Measurements from ENCODE around the gene ADAM11. TPM values are rescaled to one million over a fixed set of nuclear protein-coding genes. Genes with fewer than 3 reads are reported as not detected.
A peak's percentile ranks its signal among the peaks of the same experiment; 100 is the strongest.

The ADAM11 gene
- total RNA-seq, 2 donors from 2014 or later = 0.56 to 1.6 TPM

DNA sequence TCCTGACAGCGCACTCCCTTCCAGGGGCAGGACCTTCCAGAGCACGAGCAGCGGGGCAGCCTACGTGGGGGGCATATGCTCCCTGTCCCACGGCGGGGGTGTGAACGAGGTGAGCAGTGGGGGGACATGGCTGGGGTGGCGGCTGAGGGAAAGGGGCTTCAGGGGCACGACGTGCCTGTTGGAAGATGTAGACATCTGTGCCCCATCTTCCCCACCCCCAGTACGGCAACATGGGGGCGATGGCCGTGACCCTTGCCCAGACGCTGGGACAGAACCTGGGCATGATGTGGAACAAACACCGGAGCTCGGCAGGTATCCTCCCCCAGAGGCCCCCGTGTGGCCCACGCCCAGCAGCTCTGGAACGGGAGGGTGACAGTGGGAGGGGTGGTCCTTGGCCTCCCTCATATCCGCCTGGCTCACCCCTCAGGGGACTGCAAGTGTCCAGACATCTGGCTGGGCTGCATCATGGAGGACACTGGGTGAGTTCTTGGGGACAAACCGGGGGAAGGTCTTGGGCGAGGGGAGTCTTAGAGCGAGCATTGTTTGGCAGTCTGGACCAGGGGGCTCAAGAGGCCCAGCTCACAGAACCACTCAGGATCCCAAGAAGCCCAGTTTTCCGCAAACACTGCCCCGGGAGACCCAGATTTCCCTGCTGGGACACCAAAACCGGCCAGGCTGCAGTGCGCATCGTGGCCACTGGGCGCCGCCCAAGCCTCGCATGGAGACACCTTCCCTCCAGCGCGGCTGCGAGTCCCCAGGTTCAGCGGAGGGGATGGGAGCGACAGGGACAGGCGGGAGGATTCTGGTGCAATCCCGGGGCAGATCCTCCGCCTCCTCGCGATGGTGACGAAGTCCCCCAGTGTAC, 15.7 kb downstream of the ADAM11 start:
- Mint-ChIP-seq H3K27ac (no peak overlapping the region), H3K27me3 (ENCODE audit: low read depth) (peaks cover 11% of the 10 kb centered on the region), H3K36me3 (ENCODE audit: insufficient read depth in 2 of 2) (no peaks in the 10 kb centered on the region), H3K4me1 (ENCODE audit: low read depth) (peaks cover 24% of the 10 kb centered on the region), H3K9me3 (no peaks in the 10 kb centered on the region), H3K4me3 (peak overlapping the region; percentile 80 to 84)
- ATAC-seq (replicated peaks in 1 of 2) = peak; percentile 48 to 50
- DNase-seq = peak; percentile 91 to 92

DNA sequence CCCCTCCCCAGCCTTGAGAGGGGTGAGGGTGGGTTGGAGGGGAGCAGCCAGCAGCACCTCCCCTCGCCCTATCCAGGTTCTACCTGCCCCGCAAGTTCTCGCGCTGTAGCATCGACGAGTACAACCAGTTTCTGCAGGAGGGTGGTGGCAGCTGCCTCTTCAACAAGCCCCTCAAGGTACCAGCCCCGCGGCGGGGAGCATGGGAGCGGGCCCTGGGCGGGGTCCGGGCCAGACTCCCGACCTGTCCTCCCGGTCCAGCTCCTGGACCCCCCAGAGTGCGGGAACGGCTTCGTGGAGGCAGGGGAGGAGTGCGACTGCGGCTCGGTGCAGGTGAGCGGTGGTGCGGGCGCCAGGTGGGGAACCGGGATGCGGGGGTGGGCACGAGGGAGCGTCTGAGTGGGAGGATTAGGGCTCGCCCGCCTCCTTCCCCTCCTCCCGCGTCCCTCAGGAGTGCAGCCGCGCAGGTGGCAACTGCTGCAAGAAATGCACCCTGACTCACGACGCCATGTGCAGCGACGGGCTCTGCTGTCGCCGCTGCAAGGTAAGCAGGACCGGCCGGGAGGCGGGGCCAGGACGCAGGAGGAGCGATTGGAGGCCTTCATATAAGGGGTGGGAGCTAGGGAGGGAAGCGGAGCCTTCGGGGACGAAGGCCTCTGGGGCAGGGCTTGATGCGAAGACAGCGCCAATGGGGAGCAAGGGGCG, 16.5 kb downstream of the ADAM11 start:
- Mint-ChIP-seq H3K27me3 (ENCODE audit: low read depth) (peaks cover 11% of the 10 kb centered on the region), H3K36me3 (ENCODE audit: insufficient read depth in 2 of 2) (no peaks in the 10 kb centered on the region), H3K4me1 (ENCODE audit: low read depth) (peaks cover 26% of the 10 kb centered on the region), H3K9me3 (no peaks in the 10 kb centered on the region), H3K4me3 (peak overlapping the region; percentile 80 to 84), H3K27ac (no peak overlapping the region)
- DNase-seq = peak in 1 of 2 donors; percentile 98
- ATAC-seq (replicated peaks in 1 of 2) = peak; percentile 94 to 95

DNA sequence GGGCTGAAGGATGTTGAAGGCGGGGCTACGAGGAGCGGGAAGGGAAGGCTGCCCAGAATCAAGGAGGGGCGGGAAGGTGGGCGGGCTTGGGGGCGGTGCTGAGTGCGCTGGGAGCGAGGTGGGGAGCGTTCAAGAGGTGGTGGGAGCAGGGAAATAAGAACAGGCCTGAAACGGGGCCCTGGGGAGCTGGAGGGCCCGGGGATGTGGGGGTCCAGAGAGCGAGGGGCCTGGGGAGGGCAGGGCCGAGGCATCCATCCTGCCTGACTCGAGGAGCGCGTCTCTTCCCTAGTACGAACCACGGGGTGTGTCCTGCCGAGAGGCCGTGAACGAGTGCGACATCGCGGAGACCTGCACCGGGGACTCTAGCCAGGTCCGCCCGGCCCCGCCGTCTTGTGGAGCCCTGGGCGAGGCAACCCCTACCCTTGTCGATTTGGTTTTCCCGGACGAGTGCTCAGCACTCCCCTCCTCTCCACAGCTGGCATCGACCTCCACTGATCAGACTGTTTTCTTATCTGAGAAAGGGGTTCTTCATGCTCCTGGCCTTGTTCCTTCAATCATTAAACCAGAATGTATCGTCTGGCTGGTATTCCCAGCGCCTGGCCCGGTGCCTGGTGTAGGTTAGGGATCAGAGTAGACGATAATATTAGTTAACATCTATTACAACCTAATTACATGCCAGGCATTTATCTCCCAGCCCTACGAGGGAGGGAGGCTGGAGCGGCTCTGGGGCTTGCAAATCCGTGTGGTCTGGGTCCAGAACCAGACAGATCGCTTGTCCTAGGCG, 17.2 kb downstream of the ADAM11 start:
- peak; percentile 17 to 19 for ATAC-seq (replicated peaks in 1 of 2)
- H3K36me3 Mint-ChIP-seq (ENCODE audit: insufficient read depth in 2 of 2) = no peaks in the 10 kb centered on the region
- H3K27me3 Mint-ChIP-seq (ENCODE audit: low read depth) = peaks cover 11% of the 10 kb centered on the region
- H3K27ac Mint-ChIP-seq = no peak overlapping the region
- peak overlapping the region; percentile 80 to 84 for H3K4me3 Mint-ChIP-seq
- peaks cover 26% of the 10 kb centered on the region for H3K4me1 Mint-ChIP-seq (ENCODE audit: low read depth)
- no peaks in the 10 kb centered on the region for H3K9me3 Mint-ChIP-seq
- peak in 1 of 2 donors; percentile 95 for DNase-seq

DNA sequence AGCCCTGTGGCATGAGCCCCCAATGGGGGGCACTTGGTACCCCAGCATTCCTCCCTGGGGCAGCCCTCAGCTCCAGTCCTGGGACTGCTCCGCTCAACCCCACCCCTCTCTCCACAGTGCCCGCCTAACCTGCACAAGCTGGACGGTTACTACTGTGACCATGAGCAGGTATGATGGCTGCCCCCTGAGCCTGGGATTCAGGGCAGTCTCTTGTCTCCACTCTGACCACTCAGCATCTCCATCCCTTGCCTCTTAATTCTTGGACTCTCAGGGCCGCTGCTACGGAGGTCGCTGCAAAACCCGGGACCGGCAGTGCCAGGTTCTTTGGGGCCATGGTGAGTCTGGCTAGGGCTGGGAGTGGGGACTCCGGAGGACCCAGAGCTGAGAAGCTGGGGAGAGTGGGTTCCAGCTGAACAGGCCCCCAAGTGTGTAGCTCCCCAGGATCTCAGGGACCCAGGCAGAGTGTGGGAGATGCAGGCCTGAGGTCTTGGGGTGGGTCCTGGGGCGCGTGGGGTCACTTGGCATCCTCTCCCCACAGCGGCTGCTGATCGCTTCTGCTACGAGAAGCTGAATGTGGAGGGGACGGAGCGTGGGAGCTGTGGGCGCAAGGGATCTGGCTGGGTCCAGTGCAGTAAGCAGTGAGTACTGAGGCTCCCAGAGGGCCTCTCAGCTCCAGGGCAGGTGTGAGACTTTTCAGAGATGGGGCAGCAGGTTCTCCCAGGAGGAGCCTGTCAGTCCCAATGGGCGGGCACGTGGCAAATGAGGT, 18.0 kb downstream of the ADAM11 start:
- no peak for ATAC-seq (replicated peaks in 1 of 2)
- Mint-ChIP-seq H3K27me3 (ENCODE audit: low read depth) (peaks cover 11% of the 10 kb centered on the region), H3K9me3 (no peaks in the 10 kb centered on the region), H3K4me1 (ENCODE audit: low read depth) (peaks cover 26% of the 10 kb centered on the region), H3K27ac (no peak overlapping the region), H3K36me3 (ENCODE audit: insufficient read depth in 2 of 2) (no peaks in the 10 kb centered on the region), H3K4me3 (peak overlapping the region; percentile 80 to 84)
- DNase-seq = no peak

DNA sequence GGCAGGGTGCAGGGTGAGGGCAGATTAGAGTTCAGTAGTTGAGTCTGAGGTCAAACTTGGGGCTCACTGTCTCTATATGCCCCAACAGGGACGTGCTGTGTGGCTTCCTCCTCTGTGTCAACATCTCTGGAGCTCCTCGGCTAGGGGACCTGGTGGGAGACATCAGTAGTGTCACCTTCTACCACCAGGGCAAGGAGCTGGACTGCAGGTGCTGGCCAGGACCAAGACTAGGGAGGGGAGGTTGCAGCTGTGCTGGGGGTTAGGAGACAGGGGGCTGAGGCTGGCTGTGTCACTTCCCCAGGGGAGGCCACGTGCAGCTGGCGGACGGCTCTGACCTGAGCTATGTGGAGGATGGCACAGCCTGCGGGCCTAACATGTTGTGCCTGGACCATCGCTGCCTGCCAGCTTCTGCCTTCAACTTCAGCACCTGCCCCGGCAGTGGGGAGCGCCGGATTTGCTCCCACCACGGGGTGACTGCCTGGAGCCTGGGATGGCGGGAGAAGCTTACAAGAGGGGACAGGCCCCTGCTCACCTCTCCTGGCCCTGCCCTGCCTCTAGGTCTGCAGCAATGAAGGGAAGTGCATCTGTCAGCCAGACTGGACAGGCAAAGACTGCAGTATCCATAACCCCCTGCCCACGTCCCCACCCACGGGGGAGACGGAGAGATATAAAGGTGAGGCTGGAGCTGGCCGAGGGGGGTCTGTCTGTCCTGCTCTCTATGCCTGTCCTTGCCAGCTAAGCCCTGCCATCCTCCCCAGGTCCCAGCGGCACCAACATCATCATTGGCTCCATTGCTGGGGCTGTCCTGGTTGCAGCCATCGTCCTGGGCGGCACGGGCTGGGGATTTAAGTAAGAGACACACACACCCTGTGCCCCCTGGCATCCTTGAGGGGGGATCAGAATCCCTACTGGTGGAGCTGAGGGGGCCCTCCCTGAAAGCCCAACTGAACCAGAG, 18.9 kb downstream of the ADAM11 start:
- peaks cover 26% of the 10 kb centered on the region for H3K4me1 Mint-ChIP-seq (ENCODE audit: low read depth)
- H3K27ac Mint-ChIP-seq = no peak overlapping the region
- DNase-seq (no peak), ATAC-seq (replicated peaks in 1 of 2) (no peak)
- H3K36me3 Mint-ChIP-seq (ENCODE audit: insufficient read depth in 2 of 2) = no peaks in the 10 kb centered on the region
- no peaks in the 10 kb centered on the region for H3K9me3 Mint-ChIP-seq
- no peak overlapping the region for H3K4me3 Mint-ChIP-seq
- peaks cover 11% of the 10 kb centered on the region for H3K27me3 Mint-ChIP-seq (ENCODE audit: low read depth)

DNA sequence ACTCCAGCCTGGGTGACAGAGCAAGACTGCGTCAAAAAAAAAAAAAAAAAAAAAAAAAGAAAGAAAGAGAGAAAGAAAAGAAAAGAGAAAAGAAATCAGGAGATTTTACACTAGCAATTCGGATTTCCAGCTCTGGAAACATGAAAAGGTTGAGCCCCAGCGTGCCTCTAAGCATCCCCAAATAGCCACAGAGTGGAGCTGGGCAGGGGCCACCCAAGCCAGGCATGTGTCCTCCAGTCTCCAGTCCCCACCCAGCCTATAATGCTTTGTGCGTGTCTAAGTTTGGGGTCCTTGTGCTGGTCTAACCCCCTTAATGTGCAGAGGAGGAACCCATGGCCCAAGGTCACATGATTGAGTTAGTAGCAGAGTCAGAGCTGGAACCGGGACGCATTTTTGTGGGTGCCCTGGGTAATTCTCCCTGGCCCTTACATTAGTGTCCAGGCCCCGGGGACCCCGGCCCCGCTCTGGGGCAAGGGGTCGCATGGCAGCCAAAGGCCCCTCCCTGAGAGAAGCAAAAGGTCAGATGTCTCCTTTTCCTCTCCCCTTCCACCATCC, 19.9 kb downstream of the ADAM11 start:
- Mint-ChIP-seq H3K9me3 (no peaks in the 10 kb centered on the region), H3K4me1 (ENCODE audit: low read depth) (peaks cover 26% of the 10 kb centered on the region), H3K4me3 (peak overlapping the region; percentile 69 to 76), H3K27me3 (ENCODE audit: low read depth) (peaks cover 11% of the 10 kb centered on the region), H3K36me3 (ENCODE audit: insufficient read depth in 2 of 2) (no peaks in the 10 kb centered on the region), H3K27ac (no peak overlapping the region)
- no peak for ATAC-seq (replicated peaks in 1 of 2)
- no peak for DNase-seq

DNA sequence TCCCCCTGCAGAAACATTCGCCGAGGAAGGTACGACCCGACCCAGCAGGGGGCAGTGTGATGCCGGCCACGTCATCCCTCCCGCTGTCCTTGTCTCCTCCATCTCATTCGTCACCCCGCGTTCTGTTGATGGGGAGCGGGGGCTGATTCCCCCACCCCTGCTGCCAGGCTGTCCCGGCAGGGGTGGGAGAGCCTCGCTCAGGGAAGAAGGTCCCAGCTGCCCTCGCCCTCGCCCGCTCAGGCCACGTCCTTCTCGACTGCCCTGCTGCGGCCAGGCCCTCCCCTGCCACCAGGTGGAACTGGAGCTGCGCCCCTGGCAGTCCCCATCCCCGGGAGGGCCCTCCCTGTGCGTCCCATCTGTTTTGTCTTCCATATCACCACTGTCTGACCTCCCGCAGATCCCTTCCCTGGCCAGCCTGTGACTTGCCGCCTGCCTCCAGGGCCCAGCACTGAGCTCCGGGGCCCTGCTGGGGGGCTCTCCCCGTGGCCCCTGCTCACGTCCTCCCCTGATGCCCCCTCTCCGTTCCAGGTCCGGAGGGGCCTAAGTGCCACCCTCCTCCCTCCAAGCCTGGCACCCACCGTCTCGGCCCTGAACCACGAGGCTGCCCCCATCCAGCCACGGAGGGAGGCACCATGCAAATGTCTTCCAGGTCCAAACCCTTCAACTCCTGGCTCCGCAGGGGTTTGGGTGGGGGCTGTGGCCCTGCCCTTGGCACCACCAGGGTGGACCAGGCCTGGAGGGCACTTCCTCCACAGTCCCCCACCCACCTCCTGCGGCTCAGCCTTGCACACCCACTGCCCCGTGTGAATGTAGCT, 20.6 kb downstream of the ADAM11 start:
- peak; percentile 86 to 87 for DNase-seq
- ATAC-seq (replicated peaks in 1 of 2) = peak; percentile 30 to 35
- peaks cover 11% of the 10 kb centered on the region for H3K27me3 Mint-ChIP-seq (ENCODE audit: low read depth)
- H3K4me1 Mint-ChIP-seq (ENCODE audit: low read depth) = peaks cover 26% of the 10 kb centered on the region
- H3K27ac Mint-ChIP-seq = no peak overlapping the region
- H3K36me3 Mint-ChIP-seq (ENCODE audit: insufficient read depth in 2 of 2) = no peaks in the 10 kb centered on the region
- H3K9me3 Mint-ChIP-seq = no peaks in the 10 kb centered on the region
- peak overlapping the region; percentile 69 to 76 for H3K4me3 Mint-ChIP-seq

DNA sequence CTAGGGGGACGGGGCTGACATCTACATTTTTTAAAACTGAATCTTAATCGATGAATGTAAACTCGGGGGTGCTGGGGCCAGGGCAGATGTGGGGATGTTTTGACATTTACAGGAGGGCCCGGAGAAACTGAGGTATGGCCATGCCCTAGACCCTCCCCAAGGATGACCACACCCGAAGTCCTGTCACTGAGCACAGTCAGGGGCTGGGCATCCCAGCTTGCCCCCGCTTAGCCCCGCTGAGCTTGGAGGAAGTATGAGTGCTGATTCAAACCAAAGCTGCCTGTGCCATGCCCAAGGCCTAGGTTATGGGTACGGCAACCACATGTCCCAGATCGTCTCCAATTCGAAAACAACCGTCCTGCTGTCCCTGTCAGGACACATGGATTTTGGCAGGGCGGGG, 21.4 kb downstream of the ADAM11 start:
- Mint-ChIP-seq H3K9me3 (no peaks in the 10 kb centered on the region), H3K27ac (no peak overlapping the region), H3K4me3 (no peak overlapping the region), H3K36me3 (ENCODE audit: insufficient read depth in 2 of 2) (no peaks in the 10 kb centered on the region), H3K27me3 (ENCODE audit: low read depth) (peaks cover 11% of the 10 kb centered on the region), H3K4me1 (ENCODE audit: low read depth) (peaks cover 20% of the 10 kb centered on the region)
- no peak for ATAC-seq (replicated peaks in 1 of 2)
- no peak for DNase-seq

DNA sequence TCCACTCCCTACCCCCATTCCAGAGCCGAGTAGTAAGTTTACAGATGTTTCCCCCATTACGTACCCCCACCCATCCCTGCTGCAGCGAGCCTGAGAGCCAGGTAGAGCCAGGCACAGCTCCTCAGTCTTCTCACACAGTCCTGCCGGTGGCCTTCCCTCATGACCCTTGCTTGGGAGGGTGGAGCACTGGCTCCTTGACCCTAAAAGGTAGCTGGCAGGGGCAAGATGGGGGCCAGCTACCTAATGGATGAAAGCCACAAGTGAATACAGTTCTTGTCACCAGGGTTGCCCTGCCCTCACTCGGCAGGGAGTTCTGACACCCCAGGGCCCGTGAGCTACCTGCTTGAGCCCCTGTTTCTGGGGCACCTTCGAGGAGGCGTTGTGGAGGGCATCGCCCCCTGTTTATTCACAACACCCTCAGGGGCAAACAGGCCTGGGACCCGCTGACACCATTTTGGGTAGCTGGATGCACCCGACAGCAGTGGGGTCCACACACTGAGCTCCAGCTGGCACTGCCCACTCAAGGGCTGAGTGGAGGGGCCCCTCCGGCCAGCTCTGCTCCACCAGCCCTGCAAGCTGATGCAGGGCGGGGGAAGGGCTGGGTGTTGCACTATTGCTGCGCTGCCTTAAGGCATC, 22.2 kb downstream of the ADAM11 start:
- Mint-ChIP-seq H3K27ac (no peak overlapping the region), H3K4me3 (no peak overlapping the region), H3K9me3 (no peaks in the 10 kb centered on the region), H3K4me1 (ENCODE audit: low read depth) (peaks cover 14% of the 10 kb centered on the region), H3K27me3 (ENCODE audit: low read depth) (peaks cover 11% of the 10 kb centered on the region), H3K36me3 (ENCODE audit: insufficient read depth in 2 of 2) (no peaks in the 10 kb centered on the region)
- ATAC-seq (replicated peaks in 1 of 2) (no peak), DNase-seq (no peak)

DNA sequence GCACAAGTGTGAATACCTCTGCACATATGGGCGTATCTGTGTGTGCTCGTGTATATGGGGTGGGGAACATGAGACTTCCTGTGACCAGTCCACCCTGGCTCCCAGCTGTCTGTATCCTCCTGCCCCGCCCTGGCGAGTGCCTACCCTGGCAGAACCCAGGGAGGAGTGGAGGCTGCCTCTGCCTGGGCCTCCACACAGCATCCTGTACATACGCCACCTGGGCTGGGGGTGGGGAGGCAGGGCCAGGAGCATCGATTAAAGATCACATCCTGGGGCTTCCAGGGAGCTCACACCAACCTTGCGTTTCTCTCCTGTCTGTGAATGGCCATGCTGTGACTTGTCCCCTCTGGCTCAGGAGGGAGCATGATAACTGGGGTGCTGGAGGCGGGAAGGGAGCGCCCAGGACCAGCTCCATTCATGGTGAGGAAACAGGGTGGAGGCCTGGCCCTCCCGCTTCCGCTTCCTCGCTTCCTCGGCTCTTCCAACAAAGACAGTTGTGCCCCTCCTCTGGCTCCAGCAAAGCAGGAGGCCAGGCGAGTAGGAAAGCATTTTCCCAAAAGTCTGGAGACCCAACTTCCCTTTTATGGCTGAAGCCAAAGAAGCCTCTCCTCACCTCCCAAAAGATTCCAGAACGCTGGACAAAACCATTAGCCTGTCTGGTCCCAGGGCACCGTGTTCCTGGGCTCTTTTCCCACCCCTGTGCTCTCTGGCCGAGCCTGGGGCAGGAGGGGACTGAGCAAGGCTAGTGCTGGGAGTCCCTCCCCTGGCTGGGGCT, 22.9 kb downstream of the ADAM11 start:
- DNase-seq = no peak
- H3K36me3 Mint-ChIP-seq (ENCODE audit: insufficient read depth in 2 of 2) = no peaks in the 10 kb centered on the region
- H3K9me3 Mint-ChIP-seq = no peaks in the 10 kb centered on the region
- no peak overlapping the region for H3K27ac Mint-ChIP-seq
- no peak for ATAC-seq (replicated peaks in 1 of 2)
- no peak overlapping the region for H3K4me3 Mint-ChIP-seq
- H3K4me1 Mint-ChIP-seq (ENCODE audit: low read depth) = peaks cover 10% of the 10 kb centered on the region
- peaks cover 11% of the 10 kb centered on the region for H3K27me3 Mint-ChIP-seq (ENCODE audit: low read depth)
